Stimulated activated CD4-positive, alpha-beta T cell treated with anti-CD3 and anti-CD28 coated beads, Interleukin-1b, Interleukin-23, amount 100 ng/mL, for 24 hours (primary cell): ENCODE measurements around the gene PPIE.

Source experiments
- DNase-seq, 4 experiments: peaks; one replicate each; pipeline ENCODE4 v3.0.0-alpha.2; 2020; ENCODE audit warnings: low read depth in 4 of 4, low spot score in 1 of 4

Gene PPIE

DNA sequence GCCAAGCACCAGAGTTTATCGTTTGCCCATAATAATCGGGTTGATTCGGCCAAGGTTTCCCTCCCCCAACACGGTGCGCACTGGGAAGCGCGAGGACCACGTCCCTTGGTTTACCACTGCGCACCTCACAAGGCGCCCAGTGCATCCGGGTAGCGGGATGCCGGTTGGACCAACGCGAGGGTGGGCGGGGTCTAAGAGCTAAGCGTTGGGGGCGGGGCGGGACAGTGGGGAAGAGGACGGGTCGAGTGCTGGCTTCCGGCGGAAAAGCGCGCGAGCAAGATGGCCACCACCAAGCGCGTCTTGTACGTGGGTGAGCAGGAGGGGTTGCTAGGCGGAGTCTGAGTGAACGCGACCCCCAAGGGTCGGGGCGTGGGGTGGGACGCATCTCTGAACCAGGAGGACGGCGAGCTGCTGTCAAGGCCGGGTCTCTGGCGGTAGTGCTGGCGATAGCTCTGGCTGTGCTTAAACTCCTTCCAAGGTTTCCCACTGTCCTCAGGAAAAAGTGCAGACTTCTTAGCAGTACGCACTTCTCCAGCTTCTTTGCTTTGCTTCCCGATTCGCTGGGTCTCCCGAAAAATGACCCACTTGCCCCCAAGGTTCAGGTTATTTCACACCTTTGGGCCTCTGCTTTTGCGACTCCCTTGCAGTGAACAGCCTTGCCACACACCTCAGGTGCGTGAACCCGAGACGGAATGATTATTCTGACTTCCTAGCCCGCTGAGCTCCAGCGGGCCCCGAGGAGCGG, at the start of gene PPIE:
Gene PPIE (plus strand): TSS at position 261 of the 745 bp plus-strand sequence. CDS start 19 bp downstream, at position 280.
- DNase-seq: peak; percentile 97 to 99 (median 98)

DNA sequence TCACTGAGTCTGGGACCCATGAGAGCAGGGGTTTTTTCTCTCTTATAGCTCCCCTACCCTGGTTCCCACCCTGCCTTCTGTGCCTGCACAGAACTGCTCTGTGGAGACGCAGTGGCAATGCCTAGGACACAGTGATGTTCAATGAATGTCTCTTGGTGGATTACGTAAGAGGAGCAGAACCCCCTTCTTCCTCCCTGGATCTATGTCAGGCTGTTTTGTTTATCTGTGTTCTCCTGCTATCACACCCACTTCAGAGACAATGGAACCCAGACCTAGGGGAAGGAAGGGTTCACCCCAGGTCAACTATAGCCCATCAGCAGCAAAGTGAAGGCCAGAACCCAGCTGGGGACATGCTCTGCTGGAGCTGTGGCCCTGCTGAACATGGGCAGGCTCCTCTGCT, 49.5 kb upstream of the PPIE start:
- no peak for DNase-seq

DNA sequence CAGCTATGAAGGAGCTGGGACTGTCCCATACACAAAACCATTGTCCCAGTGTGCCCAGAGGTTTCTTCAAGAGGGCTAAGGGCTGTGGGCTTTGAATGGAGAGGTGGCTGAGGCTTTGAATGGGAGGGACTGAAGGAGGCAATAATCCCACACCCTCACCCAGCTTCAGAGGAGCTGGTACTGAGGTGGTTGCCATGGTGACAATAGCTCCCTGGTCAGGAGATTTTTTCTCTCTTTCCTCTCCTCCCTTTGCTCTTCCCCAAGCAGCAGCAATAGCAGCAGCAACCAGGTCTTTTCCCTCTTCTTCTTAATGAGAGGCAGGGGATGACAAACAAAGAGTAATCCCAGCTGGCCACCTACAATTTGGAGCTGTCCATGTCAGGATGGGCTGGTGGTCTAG, 49.0 kb upstream of the PPIE start:
- no peak for DNase-seq

DNA sequence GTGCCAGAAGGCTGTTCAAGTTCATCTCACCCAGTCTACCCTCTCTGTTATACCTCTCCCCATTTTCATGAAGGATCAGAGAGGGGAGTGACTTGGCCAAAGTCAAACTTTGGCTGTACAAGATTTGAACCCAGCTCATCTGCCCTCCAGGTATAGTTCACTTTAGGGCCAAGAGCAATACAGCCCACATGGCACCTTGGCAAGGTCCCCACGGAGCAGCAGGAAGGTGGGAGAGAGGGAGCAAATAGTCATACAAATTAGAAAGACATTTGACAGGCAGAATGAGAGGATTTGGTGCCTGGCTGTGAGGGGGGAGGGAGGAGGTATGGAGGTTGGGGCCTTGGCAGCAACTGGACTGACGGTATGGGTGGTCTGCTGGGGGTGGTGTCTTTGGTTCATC, 48.5 kb upstream of the PPIE start:
- DNase-seq: no peak

DNA sequence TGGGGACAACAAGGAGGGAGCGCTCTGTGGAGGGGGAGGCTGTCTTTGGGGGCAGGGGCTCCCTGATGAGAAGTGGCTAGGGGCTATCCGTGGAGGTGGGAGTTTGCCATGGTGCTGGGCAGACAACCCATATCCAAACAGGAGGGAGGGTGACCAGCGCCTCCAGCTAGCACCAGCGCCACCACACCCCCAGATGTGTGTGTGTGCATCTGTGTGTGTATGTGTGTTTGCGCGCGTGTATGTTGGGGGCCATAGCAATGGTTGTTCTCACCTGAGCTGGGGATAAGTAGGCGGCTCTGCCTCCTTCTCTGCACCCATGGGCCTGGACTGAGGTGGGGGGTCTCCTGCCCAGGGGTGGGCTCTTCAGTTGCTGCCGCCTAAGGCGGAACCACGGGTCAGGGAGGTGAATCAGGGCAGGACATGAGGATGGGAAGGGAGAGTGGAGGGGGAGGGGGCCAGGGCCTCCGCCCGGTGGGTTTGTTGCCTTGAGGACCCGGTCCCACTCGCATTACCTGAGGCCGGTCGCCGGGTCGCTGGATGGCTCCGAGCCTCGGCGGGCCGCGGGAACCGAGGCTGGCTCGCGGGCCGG, 47.8 kb upstream of the PPIE start:
- DNase-seq: no peak

DNA sequence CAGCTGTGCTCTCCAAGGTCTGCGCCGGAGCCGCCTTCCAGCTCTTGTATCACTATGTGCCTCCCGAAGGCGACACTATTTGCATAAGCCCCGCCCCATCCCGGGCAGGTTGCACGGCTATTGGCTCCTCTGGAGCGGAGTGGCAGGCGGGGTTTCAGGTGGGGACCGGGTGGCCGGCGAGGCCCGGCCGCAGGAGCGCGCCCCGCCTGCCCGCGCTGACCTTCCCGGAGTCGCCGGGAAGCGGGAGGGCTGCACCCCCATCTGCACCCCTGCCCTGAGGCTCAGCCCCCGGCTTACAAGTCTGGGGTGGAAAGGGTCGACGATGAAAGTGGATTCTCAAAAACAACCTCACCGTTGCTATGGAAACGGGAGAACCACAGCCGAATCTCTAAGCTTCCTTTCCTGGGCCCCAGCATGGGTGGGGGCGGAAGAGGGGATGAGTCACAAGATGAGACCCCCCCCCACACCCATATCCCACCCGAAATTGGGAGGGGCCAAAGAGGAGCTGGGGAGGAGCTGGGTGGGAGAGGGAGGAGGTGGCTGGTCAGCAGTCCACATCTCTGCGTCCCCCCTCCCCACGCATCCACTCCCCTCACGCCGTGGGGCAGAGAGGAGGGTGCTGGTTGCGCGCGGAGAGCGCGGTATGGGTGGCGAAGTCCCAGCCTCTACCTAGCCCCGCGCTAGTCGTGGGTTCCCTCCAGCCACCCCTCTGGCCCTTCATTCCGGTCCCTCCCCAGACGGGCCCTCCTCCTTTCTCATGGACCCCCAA, 47.1 kb upstream of the PPIE start, which contains the start of gene HPCAL4:
Gene HPCAL4 (minus strand): TSS at position 51 of the 769 bp plus-strand sequence. CDS start 6,830 bp downstream, outside the sequence.
- DNase-seq: peak; percentile 63 to 86 (median 70)

DNA sequence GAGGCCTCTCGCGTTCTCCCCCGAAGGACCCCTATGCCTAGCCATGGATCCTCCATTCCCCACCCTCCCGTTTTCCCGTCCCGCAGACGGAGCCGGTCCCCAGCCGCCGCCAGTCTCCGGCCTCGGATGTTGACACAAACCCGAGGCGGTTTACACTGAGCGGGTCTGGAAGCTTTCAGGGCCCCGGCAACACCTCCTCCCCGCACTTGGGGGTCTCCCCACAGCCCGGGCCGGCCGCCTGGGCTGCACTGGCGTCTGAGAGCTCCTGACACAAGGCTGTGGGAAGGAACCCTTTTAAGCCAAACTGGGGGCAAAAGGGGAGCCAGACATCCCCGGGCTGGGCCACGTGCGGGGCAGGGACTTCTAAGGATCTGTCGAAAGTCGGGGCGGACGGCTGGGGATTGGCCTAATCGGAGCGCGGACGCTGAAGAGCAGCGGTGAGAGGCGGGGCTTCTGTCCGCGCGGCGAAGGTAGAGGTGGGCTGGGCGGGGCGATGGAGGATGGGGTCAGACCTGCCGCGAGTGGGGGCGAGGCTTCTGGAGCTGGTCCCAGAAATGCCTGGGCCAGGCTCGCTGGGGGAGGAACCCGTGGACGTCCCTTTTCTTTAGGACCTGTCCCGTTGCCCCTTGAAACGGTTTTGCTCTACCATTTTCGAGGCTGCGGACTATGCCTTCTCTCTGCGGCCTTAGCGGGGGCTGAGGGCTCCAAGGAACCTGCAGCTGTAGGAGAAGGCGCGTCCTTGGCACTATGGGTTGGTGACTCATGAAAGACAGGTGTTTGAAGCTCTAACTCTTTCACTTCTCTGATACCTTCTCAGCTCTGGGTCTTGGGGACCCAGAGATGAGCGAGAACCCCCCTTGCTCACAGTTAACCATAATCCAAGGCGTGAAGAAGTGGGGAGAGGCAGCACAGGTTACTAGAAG, 46.3 kb upstream of the PPIE start:
- DNase-seq: no peak

DNA sequence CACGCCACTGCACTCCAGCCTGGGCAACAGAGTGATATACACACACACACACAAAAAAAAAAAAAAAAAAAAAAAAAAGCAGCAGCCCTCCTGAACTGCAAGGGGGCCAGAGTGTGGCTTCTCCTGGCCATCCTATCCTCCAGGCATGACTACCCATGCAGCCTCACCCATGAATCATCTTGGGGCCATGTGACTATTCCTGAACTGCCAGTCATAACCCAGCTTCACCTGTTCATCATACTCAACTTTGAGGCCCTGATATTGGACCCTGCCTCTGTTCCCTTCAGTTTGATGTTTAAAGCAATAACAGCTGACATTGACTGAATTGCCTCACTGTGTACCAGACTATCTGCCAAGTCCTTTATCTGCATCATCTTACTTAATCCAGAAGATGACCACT, 44.7 kb upstream of the PPIE start:
- no peak for DNase-seq

DNA sequence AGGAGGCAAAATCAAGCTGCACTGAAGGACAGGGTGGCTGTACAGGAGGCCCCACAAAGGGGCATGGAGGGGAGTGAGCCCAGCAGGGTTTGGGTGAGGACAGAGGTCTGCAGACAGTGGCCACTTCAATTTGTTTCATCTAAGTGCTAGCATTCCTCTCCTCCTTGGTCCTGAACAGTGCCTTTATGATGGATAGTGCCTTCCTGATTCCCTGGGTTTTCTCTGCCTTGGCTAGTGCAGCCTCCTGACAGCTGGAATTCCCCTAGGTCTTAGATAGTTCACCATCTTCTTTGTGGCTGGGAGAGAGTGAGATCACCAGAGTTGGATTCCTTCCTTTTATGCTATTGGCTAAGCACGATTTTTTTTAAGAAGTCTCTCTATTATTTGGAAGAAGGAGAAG, 43.7 kb upstream of the PPIE start:
- DNase-seq: no peak

DNA sequence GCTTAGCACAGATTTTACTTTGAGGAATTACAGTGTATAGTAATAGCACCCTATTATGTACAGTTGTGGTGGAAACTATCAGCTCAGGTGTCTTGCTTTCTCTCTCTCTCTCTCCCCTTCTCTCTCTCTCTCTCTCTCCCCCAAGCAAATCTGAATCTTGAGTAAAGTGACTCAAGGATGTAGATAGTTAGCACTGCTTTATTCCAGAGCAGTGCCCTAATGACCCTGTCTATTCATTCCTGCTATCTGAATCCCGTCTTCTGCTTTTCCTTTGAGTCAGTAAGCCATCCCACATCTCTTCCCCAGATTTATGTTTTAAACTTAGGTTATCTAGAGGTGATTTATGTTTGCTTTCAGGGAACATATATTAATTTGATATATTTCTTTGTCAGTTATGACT, 42.2 kb upstream of the PPIE start:
- no peak for DNase-seq

DNA sequence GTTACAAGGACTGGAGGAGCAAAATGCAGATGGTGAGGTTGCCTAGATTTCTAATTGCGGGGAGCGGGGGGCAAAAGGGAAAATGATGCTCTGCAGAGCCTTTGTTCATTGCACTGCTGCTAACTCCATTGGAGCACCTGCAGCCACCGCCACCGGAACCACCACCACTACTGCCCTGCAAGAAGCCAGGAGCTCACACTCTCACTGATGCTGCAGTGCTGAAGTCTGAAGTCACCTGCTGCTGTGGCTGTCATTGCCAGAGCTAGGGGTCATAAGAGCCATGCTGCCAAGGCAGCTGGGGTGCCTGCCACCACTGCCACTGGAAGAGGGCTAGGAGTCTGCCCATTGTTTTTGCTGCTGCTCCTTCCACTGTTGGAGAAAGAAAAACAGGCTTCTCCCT, 40.1 kb upstream of the PPIE start:
- no peak for DNase-seq

DNA sequence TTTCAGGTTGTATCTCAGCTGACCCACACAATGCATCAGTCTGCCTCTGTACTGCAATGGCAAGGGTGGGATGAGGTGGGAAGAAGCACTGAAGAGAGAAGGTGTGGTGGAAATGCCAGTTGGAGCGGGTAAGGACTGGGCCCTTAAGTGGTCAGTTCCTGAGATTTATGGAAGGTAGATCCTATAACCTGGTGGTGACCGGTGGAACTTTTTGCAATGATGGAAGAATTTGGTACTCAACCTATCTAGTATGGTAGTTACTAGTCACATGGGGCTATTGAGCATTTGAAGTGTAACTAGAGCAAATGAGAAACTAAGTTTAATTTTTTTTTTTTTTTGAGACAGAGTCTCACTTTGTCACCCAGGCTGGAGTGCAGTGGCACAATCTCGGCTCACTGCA, 39.3 kb upstream of the PPIE start:
- no peak for DNase-seq

DNA sequence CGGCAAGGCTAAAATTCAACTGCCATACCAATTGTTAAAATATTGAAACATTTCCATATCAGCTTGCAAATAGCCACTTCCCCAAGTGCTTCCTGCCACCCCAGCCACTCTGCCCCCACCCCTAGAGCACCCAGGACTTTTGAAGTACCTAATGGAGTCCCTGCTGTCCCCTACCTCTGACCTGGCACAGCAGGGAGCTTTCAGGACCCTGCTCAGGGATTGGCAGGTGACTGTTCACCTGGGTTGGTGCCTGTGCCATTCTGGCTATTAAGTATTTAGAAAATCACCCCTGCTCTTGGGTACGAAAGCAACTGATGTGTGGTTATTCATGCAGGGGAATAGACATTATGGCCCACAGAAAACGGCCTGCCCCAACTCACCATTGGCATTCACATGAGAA, 38.3 kb upstream of the PPIE start:
- DNase-seq: no peak

DNA sequence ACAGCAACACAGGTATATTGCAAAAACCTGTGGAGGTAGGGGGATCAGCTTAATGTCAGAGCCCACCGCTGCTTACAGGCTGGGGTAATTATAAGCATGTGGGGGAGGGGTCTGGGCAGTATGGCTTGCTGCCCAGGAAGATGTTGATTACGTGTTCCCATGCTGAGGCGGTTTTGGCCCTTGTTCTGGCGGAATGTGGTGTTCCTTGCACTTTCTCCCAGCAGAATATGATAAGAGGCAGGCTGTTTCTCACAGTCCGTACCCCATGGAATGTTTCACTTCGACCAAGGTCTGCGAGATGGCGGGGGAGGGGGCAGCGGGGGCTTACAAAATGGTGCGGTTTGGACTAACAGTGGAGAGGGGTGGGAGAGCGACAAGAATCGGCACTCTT, 37.6 kb upstream of the PPIE start:
- DNase-seq: no peak

DNA sequence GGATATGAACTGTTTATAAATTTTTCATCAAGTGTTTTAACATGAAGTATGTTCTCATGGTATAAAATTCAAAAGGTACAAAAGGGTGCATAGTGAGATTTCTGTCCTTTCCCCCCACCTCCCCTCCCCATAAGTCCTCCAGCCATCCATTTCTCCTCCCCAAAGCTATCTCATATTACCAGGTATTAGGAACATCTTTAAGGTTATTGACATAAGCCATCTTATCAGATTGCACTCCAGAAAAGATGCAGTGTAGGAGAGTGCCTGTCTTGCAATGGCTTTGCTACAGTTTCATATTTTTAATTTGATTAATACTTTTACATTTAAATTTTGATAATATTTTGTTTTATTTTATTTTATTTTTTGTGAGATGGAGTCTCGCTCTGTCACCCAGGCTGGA, 33.9 kb upstream of the PPIE start:
- no peak for DNase-seq

DNA sequence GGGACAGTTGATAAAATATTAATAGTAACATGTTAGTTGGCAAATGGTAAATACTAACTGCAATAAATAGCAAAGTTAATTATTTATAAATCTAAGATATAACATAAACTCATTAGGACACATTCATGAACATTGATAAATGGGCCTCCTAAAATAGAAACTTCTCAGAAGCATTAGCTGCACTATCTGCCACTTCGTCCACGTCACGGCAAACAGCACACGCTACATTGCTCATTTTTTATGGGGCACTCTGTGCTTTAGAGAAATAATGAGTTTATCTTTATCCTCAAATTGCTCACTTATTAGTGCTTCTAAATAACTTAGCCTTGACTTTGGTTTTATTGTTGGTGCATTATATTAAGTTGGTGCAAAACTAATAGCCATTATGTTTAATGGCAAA, 31.2 kb upstream of the PPIE start:
- DNase-seq: no peak

DNA sequence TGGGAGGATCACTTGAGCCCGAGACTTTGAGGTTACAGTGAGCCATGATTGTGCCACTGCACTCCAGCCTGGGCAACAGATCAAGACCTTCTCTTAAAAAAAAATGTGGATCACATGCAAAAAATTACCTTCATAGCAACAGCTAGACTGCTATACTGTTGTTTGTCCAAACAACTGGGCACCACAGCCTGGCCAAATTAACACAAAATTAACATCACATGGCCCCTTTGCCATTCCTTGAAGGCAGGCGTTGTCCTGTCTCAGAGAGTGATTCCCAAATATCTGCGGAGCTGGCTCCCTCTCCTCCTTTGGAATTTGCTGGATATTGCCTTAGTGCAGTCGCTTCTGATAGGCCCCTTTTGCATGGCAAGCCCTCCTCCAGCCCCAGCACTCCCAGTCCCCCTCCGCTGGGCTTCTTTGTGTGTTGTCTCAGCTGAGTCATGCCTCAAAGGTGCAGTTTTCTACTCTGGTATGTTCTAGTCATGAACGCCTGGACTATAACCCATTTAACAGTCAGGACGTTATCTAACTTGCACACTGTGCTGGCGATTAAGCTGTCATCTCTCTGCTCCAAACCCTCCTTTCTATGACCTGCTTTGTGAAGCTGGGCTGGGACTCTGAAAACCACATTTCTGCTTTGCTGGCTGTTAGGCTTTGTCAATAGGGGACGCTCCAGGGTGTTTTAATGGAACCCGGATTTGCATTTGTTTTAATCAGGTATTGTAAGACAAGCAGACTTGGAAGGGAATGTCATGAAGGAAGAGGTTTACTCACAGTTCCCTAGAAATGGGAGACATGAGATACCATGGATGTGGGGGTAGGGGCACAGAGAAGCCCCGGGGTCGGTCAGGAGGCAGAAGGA, 27.3 kb upstream of the PPIE start:
- no peak for DNase-seq

DNA sequence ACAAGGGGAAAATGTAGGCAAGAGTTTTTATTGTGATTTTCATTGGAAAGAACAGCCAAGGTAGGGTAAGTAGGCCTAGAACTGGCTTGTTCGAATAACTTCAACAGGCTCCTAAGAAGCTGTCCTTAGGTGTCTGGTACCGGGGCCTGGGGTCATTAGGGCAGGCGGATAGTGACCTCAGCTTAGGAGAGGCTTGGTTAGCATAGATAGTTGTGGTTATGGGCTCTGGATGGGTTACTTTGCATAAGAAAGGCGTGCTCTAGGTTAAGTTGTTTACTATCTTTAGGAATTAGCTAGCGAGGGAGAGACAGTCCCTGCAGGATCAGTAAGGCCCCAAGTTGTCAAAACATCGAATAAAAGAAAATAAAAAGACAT, 26.7 kb upstream of the PPIE start:
- DNase-seq: no peak

DNA sequence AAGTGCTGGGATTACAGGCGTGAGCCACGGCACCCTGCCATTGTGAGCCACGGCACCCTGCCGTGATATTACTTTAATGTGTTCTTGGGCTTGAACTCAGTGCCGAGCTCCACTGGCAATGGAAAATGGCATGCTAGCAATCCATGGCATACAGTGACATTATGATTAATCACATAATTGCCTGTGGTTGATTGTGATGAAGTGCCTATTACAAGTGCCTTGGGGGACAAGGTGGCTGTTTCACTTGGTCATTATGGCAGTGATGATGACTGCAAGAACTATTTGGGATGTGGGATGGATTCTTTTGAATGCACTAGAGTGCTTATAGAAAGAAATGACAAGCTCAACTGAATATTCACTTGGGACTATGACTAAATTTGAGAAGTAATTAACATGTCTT, 25.1 kb upstream of the PPIE start:
- DNase-seq: no peak

DNA sequence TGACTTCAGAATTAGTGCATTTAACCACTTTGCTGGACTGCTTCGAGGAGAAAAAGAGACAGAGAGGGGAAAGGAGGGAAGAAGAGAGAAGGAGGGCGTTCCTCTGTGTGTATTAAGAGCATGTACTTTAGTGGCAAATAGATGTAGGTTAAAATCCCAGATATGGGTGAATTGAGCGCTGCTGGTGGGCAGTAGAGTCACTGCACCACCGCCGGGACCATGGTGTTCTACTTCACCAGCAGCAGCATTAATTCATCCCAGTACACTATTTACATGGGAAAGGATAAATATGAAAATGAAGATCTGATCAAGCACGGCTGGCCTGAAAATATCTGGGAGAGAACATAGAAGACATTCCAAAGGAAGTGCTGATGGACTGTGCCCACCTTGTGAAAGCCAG, 20.9 kb upstream of the PPIE start:
- DNase-seq: no peak
